GM23248 (cell line): ENCODE measurements around the gene HFM1. TPM values are rescaled to one million over a fixed set of nuclear protein-coding genes. Genes with fewer than 3 reads are reported as not detected.
A peak's percentile ranks its signal among the peaks of the same experiment; 100 is the strongest.

Experiments
- DNase-seq: peaks from one replicate; pipeline ENCODE4 v3.0.0-alpha.2; 2015
- H2AFZ ChIP-seq: fragments of 200-600 bp; sonication (generic); 2 replicates; pipeline ENCODE4 v1.6.1; 2016; ENCODE audit warnings: antibody characterized with exemption
- H3F3A ChIP-seq: fragments of 200-600 bp; sonication (generic); 2 replicates; pipeline ENCODE4 v1.6.1; 2016; ENCODE audit warnings: mild to moderate bottlenecking, antibody characterized with exemption, mixed run types; ENCODE audit not compliant: insufficient read depth
- H3K27ac ChIP-seq: fragments of 200-600 bp; sonication (generic); 2 replicates; pipeline ENCODE4 v1.5.1; 2016; ENCODE audit warnings: mild to moderate bottlenecking
- H3K27me3 ChIP-seq: fragments of 200-600 bp; sonication (generic); replicated peaks from 2 replicates; pipeline ENCODE4 v1.6.1; 2016; ENCODE audit warnings: mild to moderate bottlenecking; ENCODE audit not compliant: insufficient read depth
- H3K36me3 ChIP-seq: fragments of 200-600 bp; sonication (generic); 2 replicates; pipeline ENCODE4 v1.6.1; 2016; ENCODE audit warnings: low read depth, mild to moderate bottlenecking
- H3K4me1 ChIP-seq: fragments of 200-600 bp; sonication (generic); 2 replicates; pipeline ENCODE4 v1.6.1; 2016; ENCODE audit warnings: mild to moderate bottlenecking; ENCODE audit not compliant: insufficient read depth
- H3K4me2 ChIP-seq: fragments of 200-600 bp; sonication (generic); one replicate; pipeline ENCODE4 v1.6.1; 2016; ENCODE audit warnings: mild to moderate bottlenecking; ENCODE audit not compliant: unreplicated experiment
- H3K4me3 ChIP-seq: fragments of 200-600 bp; sonication (generic); 2 replicates; pipeline ENCODE4 v1.5.1; 2016; ENCODE audit warnings: mild to moderate bottlenecking
- H3K79me2 ChIP-seq: fragments of 200-600 bp; sonication (generic); 2 replicates; pipeline ENCODE4 v1.6.1; 2016; ENCODE audit warnings: mild to moderate bottlenecking; ENCODE audit not compliant: insufficient read depth
- H3K9ac ChIP-seq: fragments of 200-600 bp; sonication (generic); 2 replicates; pipeline ENCODE4 v1.6.1; 2016; ENCODE audit warnings: mild to moderate bottlenecking
- H3K9me2 ChIP-seq: fragments of 200-600 bp; sonication (generic); 2 replicates; pipeline ENCODE4 v1.6.1; 2016; ENCODE audit warnings: mixed run types, mild to moderate bottlenecking, moderate library complexity; ENCODE audit not compliant: insufficient read depth
- H3K9me3 ChIP-seq: fragments of 200-600 bp; sonication (generic); one replicate; pipeline ENCODE4 v1.6.1; 2017; ENCODE audit warnings: low read depth
- H4K20me1 ChIP-seq: fragments of 200-600 bp; sonication (generic); 2 replicates; pipeline ENCODE4 v1.6.0; 2016; ENCODE audit not compliant: insufficient read depth
- EZH2 ChIP-seq: fragments of 200-600 bp; sonication (generic); IDR thresholded peaks from 2 replicates; pipeline ENCODE4 v1.6.1; 2018; ENCODE audit warnings: antibody characterized with exemption, mild to moderate bottlenecking; ENCODE audit not compliant: insufficient read depth, poor library complexity, severe bottlenecking
- EZH2phosphoT487 ChIP-seq: fragments of 200-600 bp; sonication (generic); IDR thresholded peaks from 2 replicates; pipeline ENCODE4 v1.6.1; 2018; ENCODE audit warnings: antibody characterized with exemption, moderate library complexity, mild to moderate bottlenecking, low read depth; ENCODE audit not compliant: insufficient read depth
- WGBS, 2 experiments: methylation state at CpG; one replicate each; pipeline ENCODE4 v1.1.6; 2015 to 2017; ENCODE audit warnings: low lambda C conversion rate in 2 of 2, low coverage in 1 of 2; ENCODE audit errors: missing lambda C conversion rate in 2 of 2; 5-methylcytosine and 5-hydroxymethylcytosine counted together
- in situ Hi-C: fragments of 300-500 bp; cut with MboI; formaldehyde crosslinking; loops from 2 replicates; pipeline ENCODE4 v1.15.0; 2020
- polyA plus RNA-seq: library from polyadenylated mRNA; unstranded; fragments of >200 nt; fragmentation: Nextera tagmentation; extraction: Ambion mirVana; gene quantifications from 2 replicates; pipeline ENCODE4 v1.2.1, GENCODE V29; 2016
- total RNA-seq: library from RNA; depleted of rRNA; stranded (reverse); fragments of >200 nt; shearing (Covaris generic); gene quantifications from 2 replicates; pipeline ENCODE4 v1.2.3, GENCODE V29; 2014

Gene HFM1
- total and polyA plus RNA-seq, 2 experiments from 2014 or later, result under 0.01 TPM; not detected in 1

GRCh38 chr1:91412371-91412770, 7.7 kb upstream of the HFM1 start:
- no peak for TF ChIP-seq EZH2phosphoT487
- TF ChIP-seq EZH2, result no peak
- no peaks in the 10 kb centered on the region for H3K4me1 ChIP-seq
- H3K4me2 ChIP-seq, result no peak overlapping the region
- no peaks in the 10 kb centered on the region for H3K9me3 ChIP-seq
- no peak overlapping the region for H3K27ac ChIP-seq
- no peak for DNase-seq
- H3F3A ChIP-seq, result no peaks in the 10 kb centered on the region
- no peaks in the 10 kb centered on the region for H3K9me2 ChIP-seq
- H3K27me3 ChIP-seq, result peaks cover 13% of the 10 kb centered on the region
- no peaks in the 10 kb centered on the region for H3K36me3 ChIP-seq
- H3K4me3 ChIP-seq, result no peak overlapping the region
- H4K20me1 ChIP-seq, result no peaks in the 10 kb centered on the region
- no peak overlapping the region for H3K9ac ChIP-seq
- H3K79me2 ChIP-seq, result no peaks in the 10 kb centered on the region
- no peak overlapping the region for H2AFZ ChIP-seq
- in situ Hi-C loops, result no loop called here

- H3K36me3 ChIP-seq, result no peaks in the 10 kb centered on the region
- H3K9me2 ChIP-seq, result no peaks in the 10 kb centered on the region
- in situ Hi-C loops, result no loop called here
- 14 to 15% methylated on average over 6 to 7 of the region's 7 CpGs for WGBS, 2 experiments
- H3K27ac ChIP-seq, result no peak overlapping the region
- no peaks in the 10 kb centered on the region for H3F3A ChIP-seq
- H3K27me3 ChIP-seq, result 0 out of 2 replicates have a peak, but pooled peaks cover 6% of the 10 kb centered on the region
- no peak overlapping the region for H3K9ac ChIP-seq
- H3K79me2 ChIP-seq, result no peaks in the 10 kb centered on the region
- DNase-seq, result peak; percentile 70
- H3K4me2 ChIP-seq, result no peak overlapping the region
- H3K4me1 ChIP-seq, result no peaks in the 10 kb centered on the region
- H2AFZ ChIP-seq, result no peak overlapping the region
- no peak overlapping the region for H3K4me3 ChIP-seq
- H3K9me3 ChIP-seq, result no peaks in the 10 kb centered on the region
- TF ChIP-seq EZH2 (no peak), EZH2phosphoT487 (no peak)
- H4K20me1 ChIP-seq, result no peaks in the 10 kb centered on the region
Measured at GRCh38 chr1:91406773-91407389, 2.2 kb upstream of the HFM1 start.

GRCh38 chr1:91402023-91402422, 2.6 kb downstream of the HFM1 start:
- peak; percentile 38 for DNase-seq
- Histone ChIP-seq H3K9me3 (no peaks in the 10 kb centered on the region), H4K20me1 (no peaks in the 10 kb centered on the region), H3F3A (no peaks in the 10 kb centered on the region), H3K4me3 (no peak overlapping the region), H3K4me1 (no peaks in the 10 kb centered on the region), H3K27me3 (no peaks in the 10 kb centered on the region), H3K9me2 (no peaks in the 10 kb centered on the region), H3K9ac (no peak overlapping the region), H3K27ac (no peak overlapping the region), H3K4me2 (no peak overlapping the region), H2AFZ (no peak overlapping the region), H3K36me3 (no peaks in the 10 kb centered on the region), H3K79me2 (no peaks in the 10 kb centered on the region)
- 29 to 33% methylated on average over 3 of the region's 3 CpGs for WGBS, 2 experiments
- in situ Hi-C loops, result no loop called here
- no peak for TF ChIP-seq EZH2
- TF ChIP-seq EZH2phosphoT487, result no peak

GRCh38 chr1:91400133-91400725, 4.4 kb downstream of the HFM1 start:
- peak; percentile 37 for DNase-seq
- H3K9ac ChIP-seq, result no peak overlapping the region

More at GRCh38 chr1:91400133-91400725, 4.4 kb downstream of the HFM1 start:
- Histone ChIP-seq H3K27ac (no peak overlapping the region), H3K27me3 (no peaks in the 10 kb centered on the region), H4K20me1 (no peaks in the 10 kb centered on the region), H3K9me2 (no peaks in the 10 kb centered on the region), H3K36me3 (no peaks in the 10 kb centered on the region), H3F3A (no peaks in the 10 kb centered on the region), H3K4me1 (no peaks in the 10 kb centered on the region), H3K4me3 (no peak overlapping the region), H3K9me3 (no peaks in the 10 kb centered on the region), H3K4me2 (no peak overlapping the region), H2AFZ (no peak overlapping the region), H3K79me2 (no peaks in the 10 kb centered on the region)
- WGBS, 2 experiments, result 78 to 79% methylated on average over 6 of the region's 6 CpGs
- in situ Hi-C loops, result no loop called here
- TF ChIP-seq EZH2 (no peak), EZH2phosphoT487 (no peak)
